ENCODE results near the gene TDRD10. TPM values are rescaled to one million over a fixed set of nuclear protein-coding genes. Genes with fewer than 3 reads are reported as not detected.

Gene TDRD10
- polyA plus RNA-seq, 3 donors, result 0.71 to 1.1 (median 1.0) TPM

DNA sequence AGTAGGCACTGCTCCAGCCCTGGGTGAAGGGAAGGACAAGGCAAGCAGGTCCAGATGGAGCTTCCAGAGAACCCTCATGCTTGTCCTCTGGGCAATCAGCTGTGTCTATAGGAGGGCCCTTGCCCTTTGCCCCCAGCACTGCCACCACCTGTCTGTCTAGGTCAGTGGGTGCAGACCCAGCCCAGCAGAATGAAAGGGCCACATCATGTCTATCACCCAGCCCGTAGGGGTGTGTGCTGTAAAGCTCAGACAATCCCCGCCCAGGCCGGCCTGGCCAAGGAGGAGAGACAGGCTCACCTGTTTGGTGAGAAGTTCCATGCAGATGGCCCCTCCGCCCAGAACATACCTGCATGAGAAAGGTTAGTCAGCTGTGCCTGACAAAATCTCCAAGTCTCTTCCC is 49.5 kb downstream of the TDRD10 start:
- DNase-seq (ENCODE audit: low read depth in 3 of 3, low spot score in 2 of 3), result no peak

DNA sequence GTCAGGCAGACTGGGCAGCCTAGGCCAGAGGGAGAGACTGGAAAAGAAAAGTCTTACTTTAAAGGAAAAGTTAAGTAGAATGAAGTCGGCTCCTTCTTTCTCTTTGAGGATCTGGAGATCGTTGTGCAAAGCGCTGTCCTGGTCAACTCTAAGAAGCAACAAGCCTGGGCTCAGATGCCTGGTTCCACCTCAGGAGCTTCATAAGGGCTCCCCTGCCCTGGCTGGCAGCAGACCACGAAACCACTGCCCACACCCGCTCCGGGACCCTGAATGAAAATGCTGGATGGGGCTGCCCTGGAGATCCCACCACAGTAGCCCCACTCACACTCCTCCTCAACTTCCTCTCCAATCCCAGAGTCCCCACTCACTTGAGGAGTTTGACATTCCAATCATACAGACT is 50.0 kb downstream of the TDRD10 start:
- no peak for DNase-seq (ENCODE audit: low read depth in 3 of 3, low spot score in 2 of 3)

DNA sequence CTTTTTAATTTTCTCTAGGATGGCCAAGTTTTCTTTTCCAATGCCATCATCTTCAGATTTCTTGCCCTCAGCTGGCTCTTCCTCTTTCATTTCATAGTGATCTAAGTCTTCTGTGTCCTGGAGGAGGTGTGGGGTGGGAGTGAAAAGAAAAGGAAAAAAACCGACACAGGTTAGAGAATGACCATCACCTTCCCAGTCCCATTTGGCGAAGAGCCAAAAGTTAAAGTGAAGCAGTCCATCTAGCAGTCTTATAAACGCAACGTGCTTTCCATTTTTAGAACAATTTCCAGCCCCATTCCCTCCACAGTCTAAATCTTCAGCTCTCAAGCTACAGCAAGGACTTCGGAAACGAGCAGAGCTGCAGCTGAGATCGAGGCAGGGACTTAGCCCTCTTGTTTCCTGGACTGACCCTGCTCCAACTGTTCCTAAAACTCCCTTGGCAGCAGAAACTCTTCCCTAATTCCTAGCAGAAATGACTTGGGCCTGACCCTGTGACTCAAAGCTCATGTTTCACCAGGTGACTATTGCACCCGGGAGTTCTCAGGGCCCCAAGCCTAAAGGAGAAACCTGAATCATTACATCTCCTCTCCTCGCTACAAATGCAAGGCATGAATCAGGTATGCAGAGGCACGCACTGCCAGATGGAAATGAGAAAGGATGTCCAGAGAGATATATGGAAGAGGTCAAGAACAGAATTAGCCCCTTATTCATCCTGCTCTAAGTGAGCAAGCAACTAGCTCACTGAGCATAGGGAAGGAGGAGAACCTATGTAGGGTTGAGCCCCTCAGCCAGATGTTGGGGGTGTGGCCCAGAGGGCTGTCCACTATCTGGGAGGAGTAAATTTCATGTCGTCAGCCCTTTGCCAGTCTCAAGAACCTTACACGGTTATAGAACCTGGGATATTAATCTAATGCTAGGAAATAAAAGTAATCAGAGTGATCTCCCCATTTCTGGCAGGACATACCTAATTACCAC is 51.3 kb downstream of the TDRD10 start:
- no peak for DNase-seq (ENCODE audit: low read depth in 3 of 3, low spot score in 2 of 3)

DNA sequence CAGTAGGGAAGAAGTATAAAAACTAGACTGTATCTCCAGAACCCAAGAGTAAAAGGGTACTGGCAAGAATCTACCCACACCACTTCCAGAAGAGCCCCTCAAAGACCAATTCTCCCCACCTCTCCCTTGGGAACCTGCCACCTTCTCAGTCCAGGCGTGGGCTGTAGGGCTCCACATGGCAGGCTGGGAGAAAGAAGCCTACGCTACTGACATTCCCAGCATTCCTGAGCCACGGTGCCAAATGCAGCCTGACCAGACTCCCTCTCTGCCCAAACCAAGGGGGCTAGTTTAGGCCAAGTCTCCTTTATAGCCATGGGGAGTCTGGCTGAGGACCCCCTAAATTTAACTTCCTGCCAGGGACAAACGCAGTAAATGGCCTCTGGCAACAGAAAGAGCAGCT is 54.4 kb downstream of the TDRD10 start:
- DNase-seq (ENCODE audit: low read depth in 3 of 3, low spot score in 2 of 3), result no peak

DNA sequence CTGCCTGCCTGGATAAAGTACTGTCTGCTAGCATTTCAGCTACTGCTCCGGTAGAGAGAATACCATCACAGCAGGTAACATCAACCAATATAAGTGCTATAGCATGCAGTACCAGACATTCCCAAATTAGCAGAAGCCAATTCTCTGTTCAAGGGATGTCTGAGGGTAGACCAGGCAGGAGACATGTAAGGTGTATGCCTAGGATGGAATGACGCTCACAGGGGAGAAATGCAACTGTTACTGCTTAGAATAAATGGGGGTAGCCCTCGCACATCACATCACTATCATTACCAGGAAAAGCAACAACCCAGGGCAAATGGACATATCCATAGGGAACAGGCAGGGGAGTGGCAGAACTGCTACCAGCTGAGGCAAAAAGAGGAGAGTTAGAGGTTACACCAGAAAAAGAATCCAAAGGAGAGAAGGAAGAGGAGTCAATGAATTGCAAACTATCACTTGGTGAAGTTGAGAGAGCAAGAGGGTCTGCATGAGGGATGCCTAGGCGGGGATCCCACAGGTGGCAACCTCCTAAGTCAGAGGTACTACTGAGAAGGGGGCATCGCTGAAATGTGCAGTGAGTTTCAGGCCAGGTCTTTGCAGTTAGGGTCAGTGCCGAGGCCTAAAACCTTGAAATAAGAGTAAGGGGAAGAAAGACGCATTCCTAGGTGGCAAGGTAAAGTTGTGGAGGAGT is 55.4 kb downstream of the TDRD10 start:
- no peak for DNase-seq (ENCODE audit: low read depth in 3 of 3, low spot score in 2 of 3)

DNA sequence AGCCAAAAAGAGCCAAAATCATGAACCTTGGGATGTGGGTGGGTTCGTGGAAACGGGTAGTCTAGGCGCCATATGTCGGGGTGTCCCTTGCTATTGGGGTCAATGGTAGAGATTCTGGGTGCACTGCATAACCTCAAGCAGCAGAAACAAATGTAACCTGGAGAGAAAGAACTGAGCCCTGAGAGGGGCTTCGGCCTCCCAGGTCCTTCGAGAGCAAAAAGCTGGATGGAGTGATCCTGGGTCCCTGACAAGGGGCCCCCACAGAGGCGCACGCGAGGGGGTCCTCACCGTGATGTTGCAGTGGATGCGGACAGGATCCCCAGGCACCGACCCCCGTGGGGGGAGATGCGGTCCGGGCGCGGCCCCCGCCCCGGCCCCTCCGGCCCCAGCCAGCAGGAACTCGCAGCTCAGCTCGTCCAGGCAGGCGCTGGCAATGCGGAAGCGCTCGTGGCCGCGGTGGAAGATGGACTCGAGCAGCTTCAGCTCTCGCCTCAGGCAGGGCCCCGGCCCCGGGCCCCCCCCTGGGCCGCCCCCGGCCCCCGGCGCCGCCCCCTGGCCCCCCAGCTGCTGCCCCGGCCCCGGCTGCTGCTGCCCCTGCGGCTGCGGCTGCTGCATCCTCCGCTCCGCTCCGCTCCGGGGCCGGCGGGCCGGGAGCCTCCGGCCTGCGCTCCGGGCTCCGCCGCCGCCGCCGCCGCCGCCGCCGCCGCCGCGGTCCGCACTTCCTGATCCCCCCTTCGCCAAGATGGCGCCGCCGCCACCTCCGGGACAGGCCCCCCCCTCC is 56.1 kb downstream of the TDRD10 start, which contains the start of gene UBE2Q1:
Gene UBE2Q1 (minus strand): TSS at position 724 of the 781 bp plus-strand sequence. CDS start 109 bp downstream, at position 615.
- no peak for DNase-seq (ENCODE audit: low read depth in 3 of 3, low spot score in 2 of 3)

DNA sequence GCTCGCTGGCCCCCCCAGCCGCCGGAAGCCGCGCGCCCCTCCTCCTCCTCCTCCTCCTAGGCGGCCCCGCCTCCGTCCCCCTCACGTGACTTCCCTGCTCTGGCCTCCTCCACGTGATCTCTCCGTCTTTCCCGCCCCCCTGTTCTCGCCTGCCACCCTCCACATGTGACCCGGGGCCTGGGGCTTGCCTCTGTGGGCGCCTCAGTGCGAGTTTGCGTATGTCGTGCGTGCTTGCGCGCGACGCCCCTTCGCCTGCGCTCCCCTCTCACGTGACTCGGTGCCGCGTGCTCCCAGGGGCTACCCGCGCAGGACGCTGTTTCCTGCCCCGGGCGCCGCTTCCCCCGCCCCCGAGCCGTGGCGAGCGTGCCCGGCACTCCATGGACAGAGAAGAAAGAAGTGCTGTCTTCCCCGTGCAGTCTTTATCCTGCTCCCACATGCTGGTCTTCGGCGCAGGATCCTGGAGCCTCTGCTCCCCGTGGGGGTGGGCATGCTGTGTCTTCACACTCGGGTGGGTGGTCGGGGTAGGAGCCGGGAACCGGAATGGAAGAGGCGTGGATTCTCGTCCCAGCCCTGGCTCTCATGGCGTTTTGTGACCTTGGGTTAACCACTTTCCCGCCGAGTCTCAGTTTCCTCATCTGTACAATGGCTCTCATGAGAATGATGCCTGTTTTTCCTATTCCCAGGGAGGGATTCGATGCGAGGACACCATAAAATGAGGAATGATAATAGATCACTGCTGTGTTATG is 56.9 kb downstream of the TDRD10 start:
- DNase-seq (ENCODE audit: low read depth in 3 of 3, low spot score in 2 of 3), result peak; percentile 89 to 95 (median 94)

DNA sequence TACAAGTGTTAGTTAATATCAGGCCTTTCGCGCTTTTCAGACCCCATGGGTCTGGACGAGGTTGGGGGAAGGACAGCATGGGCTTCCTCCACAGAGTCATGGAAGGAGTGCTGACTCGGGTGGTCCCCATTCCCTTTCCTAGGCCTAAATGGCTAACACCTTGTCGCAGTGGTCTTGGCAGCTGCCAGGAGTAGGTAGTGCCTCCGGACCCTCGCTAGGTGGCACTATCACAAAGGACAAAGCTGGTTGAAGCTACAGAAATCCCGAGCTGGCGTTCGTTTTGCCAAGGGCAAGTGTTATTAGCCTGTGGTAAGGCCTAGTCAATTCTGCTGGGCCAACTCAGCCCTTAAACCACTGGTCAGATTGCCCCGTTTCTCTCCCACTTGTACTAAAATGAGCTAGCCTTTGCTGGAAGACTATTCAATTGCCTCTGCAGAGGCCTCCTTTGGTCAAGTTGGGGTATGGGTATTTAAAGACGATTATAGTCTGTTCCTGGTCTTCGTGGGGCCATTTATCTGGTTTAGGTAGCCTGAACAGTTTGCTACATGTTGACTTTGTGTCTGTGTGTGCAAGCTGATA is 57.5 kb downstream of the TDRD10 start:
- DNase-seq (ENCODE audit: low read depth in 3 of 3, low spot score in 2 of 3), result peak; percentile 87 to 91 (median 87)

DNA sequence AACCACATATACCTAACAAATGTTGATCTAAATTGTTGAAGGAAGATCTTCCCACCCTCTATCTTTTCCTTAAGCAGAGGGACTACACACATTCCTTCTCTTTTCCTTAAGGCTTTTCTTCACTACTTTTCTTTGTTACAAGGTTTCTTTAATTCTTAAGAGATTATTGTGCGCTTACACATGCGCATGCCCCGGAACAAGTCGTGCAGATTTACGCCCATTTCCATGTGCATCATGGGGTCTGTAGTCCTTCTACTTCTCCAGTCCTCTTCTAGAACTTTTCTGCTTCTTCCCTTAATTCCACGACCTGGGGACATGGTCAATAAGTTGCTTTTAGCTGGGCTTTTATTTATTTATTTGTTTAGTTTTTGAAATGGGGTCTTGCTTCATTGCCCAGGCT is 63.9 kb downstream of the TDRD10 start:
- no peak for DNase-seq (ENCODE audit: low read depth in 3 of 3, low spot score in 2 of 3)

DNA sequence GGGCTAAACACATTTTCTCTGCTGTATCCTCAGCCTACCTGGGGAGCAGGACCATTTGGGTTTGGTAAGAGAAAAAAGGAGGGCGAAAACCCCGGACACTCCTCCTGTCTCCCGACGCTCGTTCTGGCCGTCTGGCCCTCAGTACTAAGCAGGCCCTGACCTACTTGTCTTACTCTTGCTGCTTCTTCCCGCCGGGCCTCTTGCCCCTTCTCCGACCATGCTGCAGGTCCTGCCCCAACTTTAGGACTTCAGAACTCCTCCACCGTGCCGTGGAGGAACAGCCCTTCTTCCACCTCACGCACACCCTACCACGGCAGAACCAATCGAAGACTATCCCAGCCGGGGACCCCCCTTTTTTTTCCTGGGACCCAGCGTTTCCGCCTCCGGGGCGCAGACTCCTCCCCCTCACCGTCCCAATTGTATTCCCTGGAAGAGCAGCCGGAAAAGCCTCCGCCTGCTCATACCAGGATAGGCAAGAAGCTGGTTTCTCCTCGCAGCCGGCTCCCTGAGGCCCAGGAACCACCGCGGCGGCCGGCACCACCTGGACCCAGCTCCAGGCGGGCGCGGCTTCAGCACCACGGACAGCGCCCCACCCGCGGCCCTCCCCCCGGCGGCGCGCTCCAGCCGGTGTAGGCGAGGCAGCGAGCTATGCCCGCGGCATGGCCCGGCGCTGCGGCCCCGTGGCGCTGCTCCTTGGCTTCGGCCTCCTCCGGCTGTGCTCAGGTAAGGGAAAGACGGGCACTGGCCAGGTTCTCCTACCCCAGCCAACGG is 65.6 kb downstream of the TDRD10 start, which contains the start of gene CHRNB2:
Gene CHRNB2 (plus strand): TSS at position 393 of the 771 bp plus-strand sequence. CDS start 267 bp downstream, at position 660.
- peak in 1 of 3 donors; percentile 46 for DNase-seq (ENCODE audit: low read depth in 3 of 3, low spot score in 2 of 3)

DNA sequence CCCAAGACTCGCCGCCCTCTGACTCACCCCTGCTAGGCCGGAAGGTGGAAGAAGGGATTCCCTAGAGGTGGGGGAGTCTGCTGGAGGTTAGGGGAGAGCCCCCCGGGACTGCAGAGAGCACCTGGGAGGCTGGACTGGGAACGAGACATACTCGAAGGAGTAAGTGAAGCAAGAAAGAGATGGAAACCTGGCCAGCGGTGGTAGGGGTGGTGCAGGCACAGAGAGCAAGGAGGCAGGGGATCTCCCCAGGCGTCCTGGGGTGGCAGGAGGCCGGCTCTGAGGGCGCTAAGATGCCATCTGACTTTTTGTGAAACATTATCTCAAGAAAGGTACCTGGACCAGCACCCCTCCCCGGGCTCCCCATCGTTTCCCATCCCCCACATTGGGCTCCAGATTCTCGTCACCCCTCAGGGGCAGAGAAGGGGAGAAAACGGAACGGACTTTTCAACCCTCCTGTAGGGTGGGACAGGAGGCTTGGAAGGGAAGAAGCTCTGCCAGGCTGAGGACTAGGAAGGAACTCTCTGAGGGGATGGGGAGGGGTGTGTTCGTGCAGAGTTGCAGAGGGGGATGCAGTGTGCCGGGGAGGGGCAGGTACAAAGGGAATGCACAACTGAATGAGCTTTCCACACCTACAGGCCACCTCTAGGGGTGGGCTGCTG is 66.3 kb downstream of the TDRD10 start:
- no peak for DNase-seq (ENCODE audit: low read depth in 3 of 3, low spot score in 2 of 3)

DNA sequence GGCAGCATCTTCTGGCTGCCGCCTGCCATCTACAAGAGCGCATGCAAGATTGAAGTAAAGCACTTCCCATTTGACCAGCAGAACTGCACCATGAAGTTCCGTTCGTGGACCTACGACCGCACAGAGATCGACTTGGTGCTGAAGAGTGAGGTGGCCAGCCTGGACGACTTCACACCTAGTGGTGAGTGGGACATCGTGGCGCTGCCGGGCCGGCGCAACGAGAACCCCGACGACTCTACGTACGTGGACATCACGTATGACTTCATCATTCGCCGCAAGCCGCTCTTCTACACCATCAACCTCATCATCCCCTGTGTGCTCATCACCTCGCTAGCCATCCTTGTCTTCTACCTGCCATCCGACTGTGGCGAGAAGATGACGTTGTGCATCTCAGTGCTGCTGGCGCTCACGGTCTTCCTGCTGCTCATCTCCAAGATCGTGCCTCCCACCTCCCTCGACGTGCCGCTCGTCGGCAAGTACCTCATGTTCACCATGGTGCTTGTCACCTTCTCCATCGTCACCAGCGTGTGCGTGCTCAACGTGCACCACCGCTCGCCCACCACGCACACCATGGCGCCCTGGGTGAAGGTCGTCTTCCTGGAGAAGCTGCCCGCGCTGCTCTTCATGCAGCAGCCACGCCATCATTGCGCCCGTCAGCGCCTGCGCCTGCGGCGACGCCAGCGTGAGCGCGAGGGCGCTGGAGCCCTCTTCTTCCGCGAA is 69.4 kb downstream of the TDRD10 start:
- no peak for DNase-seq (ENCODE audit: low read depth in 3 of 3, low spot score in 2 of 3)

DNA sequence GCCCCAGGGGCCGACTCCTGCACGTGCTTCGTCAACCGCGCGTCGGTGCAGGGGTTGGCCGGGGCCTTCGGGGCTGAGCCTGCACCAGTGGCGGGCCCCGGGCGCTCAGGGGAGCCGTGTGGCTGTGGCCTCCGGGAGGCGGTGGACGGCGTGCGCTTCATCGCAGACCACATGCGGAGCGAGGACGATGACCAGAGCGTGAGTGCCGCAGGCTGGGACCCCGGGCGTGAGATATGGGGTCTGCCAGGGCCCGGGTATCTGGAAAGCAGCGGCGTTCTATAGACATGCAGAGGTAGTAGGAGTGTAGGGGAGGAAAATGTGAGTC is 69.9 kb downstream of the TDRD10 start:
- DNase-seq (ENCODE audit: low read depth in 3 of 3, low spot score in 2 of 3), result no peak

DNA sequence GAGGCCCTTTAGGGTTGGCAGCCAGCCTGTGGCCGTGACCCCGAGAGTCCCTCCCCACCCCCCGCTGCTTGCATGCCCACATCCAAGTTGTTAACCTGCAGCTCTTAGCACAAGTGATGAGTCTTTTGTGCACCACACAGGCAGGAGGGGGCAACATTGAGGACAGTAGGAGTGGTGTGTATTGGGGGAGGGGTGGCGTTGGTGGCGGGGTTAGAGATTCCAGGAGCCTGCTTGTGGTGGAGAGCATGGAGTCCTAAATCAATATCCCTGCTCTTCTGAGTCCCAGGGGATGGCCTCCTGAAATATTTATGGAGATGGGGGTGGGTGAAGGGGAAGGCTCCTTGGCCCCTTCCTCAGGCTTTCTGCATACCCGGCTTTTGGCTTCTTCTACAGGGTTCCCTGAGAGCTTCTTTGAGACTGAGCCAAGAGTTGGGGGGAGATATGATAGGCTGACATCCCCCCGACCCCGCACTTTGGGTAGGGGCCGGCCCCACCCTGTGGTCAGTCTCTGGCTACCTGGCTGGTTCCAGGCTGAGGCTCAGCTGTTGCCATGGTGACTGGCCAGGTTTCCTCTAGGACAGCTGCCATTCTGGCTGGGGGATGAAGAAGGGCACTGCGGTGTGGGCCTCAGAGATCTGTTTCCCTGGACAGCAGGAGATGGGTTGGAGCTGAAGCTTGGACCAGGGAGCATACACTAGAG is 70.6 kb downstream of the TDRD10 start:
- no peak for DNase-seq (ENCODE audit: low read depth in 3 of 3, low spot score in 2 of 3)

DNA sequence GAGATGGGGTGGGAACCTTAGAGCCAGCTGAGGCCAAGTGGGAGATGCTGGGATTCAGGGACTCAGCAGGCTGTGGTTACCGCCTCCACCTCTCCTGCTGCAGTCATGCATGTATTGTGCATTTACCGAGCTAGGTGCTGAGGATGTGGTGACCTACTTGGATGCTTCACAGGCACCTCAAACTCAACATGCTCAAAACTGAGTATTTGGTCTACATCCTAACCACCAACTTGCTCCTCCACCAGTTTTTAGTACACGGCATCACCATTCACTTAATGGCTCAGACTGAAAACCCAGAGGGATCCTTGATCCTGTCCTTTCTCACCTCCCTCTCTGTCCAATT is 71.1 kb downstream of the TDRD10 start:
- DNase-seq (ENCODE audit: low read depth in 3 of 3, low spot score in 2 of 3), result no peak

DNA sequence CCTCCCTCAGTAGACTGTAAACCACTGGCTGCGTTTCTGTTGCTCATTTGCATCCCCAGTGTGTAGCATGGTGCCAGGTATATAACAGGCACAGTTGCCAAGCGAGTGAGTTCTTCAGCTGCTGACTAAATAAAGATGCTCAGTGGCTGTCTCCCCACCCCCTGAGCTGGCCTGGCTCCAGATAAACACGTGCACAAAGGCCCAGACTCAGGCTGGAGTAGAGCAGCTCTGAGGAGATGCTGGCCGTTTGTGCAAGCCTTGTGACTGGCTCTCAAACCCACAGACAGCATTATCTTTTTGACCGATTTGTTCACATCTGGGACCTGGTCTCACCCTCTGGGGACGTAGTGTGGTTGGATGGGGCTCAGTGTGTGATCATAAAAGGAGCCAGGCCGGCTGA is 72.7 kb downstream of the TDRD10 start:
- DNase-seq (ENCODE audit: low read depth in 3 of 3, low spot score in 2 of 3), result no peak

DNA sequence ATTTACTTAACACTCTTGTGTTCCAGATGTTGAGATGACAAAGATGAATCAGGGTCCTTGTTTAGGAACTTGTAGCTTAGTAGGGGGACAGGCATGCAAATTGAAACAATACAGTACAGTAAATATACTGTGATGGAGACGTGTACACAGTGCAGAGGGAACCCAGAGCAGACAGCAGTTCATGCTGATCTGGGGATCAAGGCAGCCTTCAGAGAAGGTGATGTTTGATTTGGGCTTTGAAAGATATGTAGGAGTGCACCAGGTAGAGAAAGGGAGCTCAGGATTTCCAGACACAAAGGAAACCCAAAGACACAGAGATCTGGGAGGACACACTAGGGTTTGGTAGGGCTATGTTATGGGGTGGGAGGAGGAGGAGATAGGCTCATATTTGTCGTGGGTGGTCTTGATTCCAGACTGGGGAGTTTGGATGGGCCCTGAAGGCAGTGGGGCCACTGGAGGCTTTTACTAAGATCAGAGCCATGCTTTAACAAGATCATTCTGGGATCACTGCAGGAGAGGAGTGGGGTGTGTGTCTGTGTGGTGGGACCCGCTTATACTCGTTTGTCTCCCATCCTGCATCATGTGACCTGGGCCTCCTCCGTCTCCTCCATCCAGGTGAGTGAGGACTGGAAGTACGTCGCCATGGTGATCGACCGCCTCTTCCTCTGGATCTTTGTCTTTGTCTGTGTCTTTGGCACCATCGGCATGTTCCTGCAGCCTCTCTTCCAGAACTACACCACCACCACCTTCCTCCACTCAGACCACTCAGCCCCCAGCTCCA is 73.3 kb downstream of the TDRD10 start:
- no peak for DNase-seq (ENCODE audit: low read depth in 3 of 3, low spot score in 2 of 3)
